ENCODE results near the gene CCDC170.

- TF ChIP-seq FOXM1 (IDR thresholded peaks at IDR 0.05; ENCODE audit: low read depth) (no peak), NFIC (IDR thresholded peaks at IDR 0.05; ENCODE audit: borderline replicate concordance) (no peak), CTCF (IDR thresholded peaks at IDR 0.05) (no peak), RAD21 (IDR thresholded peaks at IDR 0.05; ENCODE audit: low read length) (no peak), GATA2 (CRISPR knock-in tag; IDR thresholded peaks at IDR 0.05) (no peak), EZH2phosphoT487 (IDR thresholded peaks at IDR 0.05; ENCODE audit: borderline replicate concordance, low read depth) (no peak), TAF1 (IDR thresholded peaks at IDR 0.05; ENCODE audit: borderline replicate concordance, low read depth, low read length) (no peak), REST (IDR thresholded peaks at IDR 0.05; ENCODE audit: low read depth, low read length) (no peak), JUND (IDR thresholded peaks at IDR 0.05) (no peak), MAX (IDR thresholded peaks at IDR 0.05; ENCODE audit: low read depth) (no peak), MEF2A (IDR thresholded peaks at IDR 0.05; ENCODE audit: borderline replicate concordance, low read depth) (no peak), POLR2AphosphoS5 (IDR thresholded peaks at IDR 0.05; ENCODE audit: low read depth, low read length) (no peak), TEAD4 (IDR thresholded peaks at IDR 0.05; ENCODE audit: borderline replicate concordance, insufficient read depth) (no peak)
These were observed 45.9 kb downstream of the CCDC170 start for GRCh38 chr6:151539506-151540268.
